SK-N-MC (cell line): ENCODE results near the gene KAT5.
"Not testable (repeated sequence)": the region's sequence is repeated elsewhere in the genome, so short reads cannot be mapped to it uniquely, and the experiment has no call there.

Source experiments
- DNase-seq: peaks from one replicate; pipeline ENCODE4 v3.0.0-alpha.2; 2011; ENCODE audit warnings: low read depth, low spot score
- H3K27ac ChIP-seq: fragments of 200-600 bp; sonication (generic); 2 replicates; pipeline ENCODE4 v1.5.1; 2016; ENCODE audit warnings: mixed run types
- H3K36me3 ChIP-seq: fragments of 200-600 bp; sonication (generic); 2 replicates; pipeline ENCODE4 v1.6.1; 2017; ENCODE audit warnings: antibody characterized with exemption, low read length, mixed read lengths; ENCODE audit not compliant: insufficient read depth
- H3K4me3 ChIP-seq: fragments of 200-600 bp; sonication (generic); 2 replicates; pipeline ENCODE4 v1.5.1; 2016
- H3K9ac ChIP-seq: fragments of 200-600 bp; sonication (generic); 2 replicates; pipeline ENCODE4 v1.8.0; 2017; ENCODE audit warnings: mixed run types, mixed read lengths; ENCODE audit not compliant: insufficient read length
- H3K9me3 ChIP-seq: fragments of 200-600 bp; sonication (generic); 2 replicates; pipeline ENCODE4 v1.6.1; 2017; ENCODE audit warnings: low read depth, mild to moderate bottlenecking, antibody characterized with exemption, low read length, moderate library complexity, mixed read lengths
- EZH2 ChIP-seq: fragments of 200-600 bp; sonication (generic); IDR thresholded peaks from one replicate; pipeline ENCODE4 v1.6.1; 2017; ENCODE audit warnings: antibody characterized with exemption
- FOXP2 ChIP-seq: optimal IDR thresholded peaks from 2 replicates; pipeline ENCODE3; 2011; ENCODE audit warnings: mild to moderate bottlenecking, moderate library complexity; ENCODE audit not compliant: insufficient read depth; ENCODE audit errors: extremely low read length, control extremely low read depth
- POLR2AphosphoS5 ChIP-seq: IDR thresholded peaks from 2 replicates; pipeline ENCODE4 v1.6.1; 2012; ENCODE audit warnings: mild to moderate bottlenecking, low read depth, low read length, borderline replicate concordance

Gene KAT5

GRCh38 chr11:65692367-65692766, 19.7 kb upstream of the KAT5 start:
- TF ChIP-seq POLR2AphosphoS5: no peak
- TF ChIP-seq EZH2: no peak
- no peak for TF ChIP-seq FOXP2
- no peak for DNase-seq
- Histone ChIP-seq H3K36me3 (no peaks in the 10 kb centered on the region), H3K9me3 (no peaks in the 10 kb centered on the region), H3K4me3 (no peak overlapping the region), H3K27ac (no peak overlapping the region), H3K9ac (no peak overlapping the region)

- no peak overlapping the region for H3K9ac ChIP-seq
- no peak overlapping the region for H3K27ac ChIP-seq
- DNase-seq: no peak
- H3K36me3 ChIP-seq: no peaks in the 10 kb centered on the region
- TF ChIP-seq FOXP2 (no peak), EZH2 (no peak), POLR2AphosphoS5 (no peak)
- H3K4me3 ChIP-seq: no peak overlapping the region
- no peaks in the 10 kb centered on the region for H3K9me3 ChIP-seq
These were observed 16.4 kb upstream of the KAT5 start for GRCh38 chr11:65695459-65696241.

- TF ChIP-seq FOXP2 (no peak), EZH2 (no peak), POLR2AphosphoS5 (no peak)
- H3K27ac ChIP-seq: no peak overlapping the region
- no peak overlapping the region for H3K9ac ChIP-seq
- no peaks in the 10 kb centered on the region for H3K9me3 ChIP-seq
- no peak for DNase-seq
- H3K4me3 ChIP-seq: no peak overlapping the region
- H3K36me3 ChIP-seq: no peaks in the 10 kb centered on the region
These were observed 15.1 kb upstream of the KAT5 start for GRCh38 chr11:65696802-65697552.

GRCh38 chr11:65698205-65698604, 13.8 kb upstream of the KAT5 start:
- no peaks in the 10 kb centered on the region for H3K36me3 ChIP-seq
- no peak for TF ChIP-seq FOXP2
- TF ChIP-seq POLR2AphosphoS5: no peak
- TF ChIP-seq EZH2: no peak
- H3K9ac ChIP-seq: no peak overlapping the region
- no peak overlapping the region for H3K27ac ChIP-seq
- no peaks in the 10 kb centered on the region for H3K9me3 ChIP-seq
- DNase-seq: no peak
- no peak overlapping the region for H3K4me3 ChIP-seq

- Histone ChIP-seq H3K27ac (no peak overlapping the region), H3K4me3 (no peak overlapping the region), H3K9me3 (no peaks in the 10 kb centered on the region), H3K9ac (no peak overlapping the region), H3K36me3 (no peaks in the 10 kb centered on the region)
- TF ChIP-seq EZH2 (no peak), POLR2AphosphoS5 (no peak), FOXP2 (no peak)
- no peak for DNase-seq
These were observed 12.7 kb upstream of the KAT5 start for GRCh38 chr11:65699306-65699705.

GRCh38 chr11:65700399-65700798, 11.7 kb upstream of the KAT5 start:
- Histone ChIP-seq H3K9ac (no peak overlapping the region), H3K27ac (no peak overlapping the region), H3K4me3 (no peak overlapping the region), H3K36me3 (no peaks in the 10 kb centered on the region), H3K9me3 (no peaks in the 10 kb centered on the region)
- no peak for DNase-seq
- TF ChIP-seq EZH2 (no peak), POLR2AphosphoS5 (no peak), FOXP2 (no peak)

GRCh38 chr11:65701686-65702085, 10.4 kb upstream of the KAT5 start:
- no peak overlapping the region for H3K4me3 ChIP-seq
- no peaks in the 10 kb centered on the region for H3K36me3 ChIP-seq
- no peak overlapping the region for H3K27ac ChIP-seq
- no peak overlapping the region for H3K9ac ChIP-seq
- no peak for DNase-seq
- H3K9me3 ChIP-seq: no peaks in the 10 kb centered on the region
- TF ChIP-seq FOXP2 (no peak), POLR2AphosphoS5 (no peak)

- H3K4me3 ChIP-seq: no peak overlapping the region
- no peaks in the 10 kb centered on the region for H3K36me3 ChIP-seq
- DNase-seq: no peak
- H3K9me3 ChIP-seq: no peaks in the 10 kb centered on the region
- no peak overlapping the region for H3K27ac ChIP-seq
- no peak overlapping the region for H3K9ac ChIP-seq
- TF ChIP-seq FOXP2: no peak
These were observed 8.2 kb upstream of the KAT5 start for GRCh38 chr11:65703846-65704245.

GRCh38 chr11:65706303-65706763, 5.7 kb upstream of the KAT5 start:
- H3K36me3 ChIP-seq, H3K4me3 ChIP-seq, H3K9ac ChIP-seq, DNase-seq, H3K9me3 ChIP-seq, H3K27ac ChIP-seq: not testable (repeated sequence)

- H3K4me3 ChIP-seq, H3K9ac ChIP-seq, H3K27ac ChIP-seq, DNase-seq, H3K36me3 ChIP-seq, H3K9me3 ChIP-seq: not testable (repeated sequence)
These were observed 5.0 kb upstream of the KAT5 start for GRCh38 chr11:65707002-65707401.
